Activated CD8-positive, alpha-beta T cell treated with anti-CD3 and anti-CD28 coated beads, Interleukin-2, amount 10 ng/mL, durations not matched to agents 7 days and 5 days (primary cell): ENCODE results near the gene CCDC93. TPM values are rescaled to one million over a fixed set of nuclear protein-coding genes. Genes with fewer than 3 reads are reported as not detected.

ENCODE experiments used
- ATAC-seq: fragments of 150-1000 bp; cut with Tn5 transposase; one replicate; pipeline ENCODE4 v1.10.0; 2021; ENCODE audit warnings: moderate library complexity
- CTCF ChIA-PET: fragments of 350-600 bp; sonication (Branson Sonifier 250); formaldehyde crosslinking; loops from one replicate; lab custom pipeline; 2021; ENCODE audit warnings: antibody characterized with exemption; lab: Charles Lee
- POLR2A ChIA-PET: fragments of 350-600 bp; sonication (Branson Sonifier 250); formaldehyde crosslinking; loops from one replicate; lab custom pipeline; 2021; ENCODE audit warnings: antibody characterized with exemption; lab: Charles Lee
- DNase-seq: peaks from one replicate; pipeline ENCODE4 v3.0.0-alpha.2; 2020
- H3K27ac Mint-ChIP-seq: one replicate; pipeline ENCODE4 v1.8.0; 2021; ENCODE audit warnings: mild to moderate bottlenecking, mixed read lengths
- H3K27me3 Mint-ChIP-seq: one replicate; pipeline ENCODE4 v1.8.0; 2021; ENCODE audit warnings: low read depth, mixed read lengths
- H3K36me3 Mint-ChIP-seq: one replicate; pipeline ENCODE4 v1.8.0; 2021; ENCODE audit warnings: low read depth, mixed read lengths
- H3K4me1 Mint-ChIP-seq: one replicate; pipeline ENCODE4 v1.8.0; 2021; ENCODE audit warnings: low read depth, mixed read lengths
- H3K4me3 Mint-ChIP-seq: one replicate; pipeline ENCODE4 v1.8.0; 2021; ENCODE audit warnings: mild to moderate bottlenecking, mixed read lengths
- H3K9me3 Mint-ChIP-seq: one replicate; pipeline ENCODE4 v1.8.0; 2022; ENCODE audit warnings: mixed read lengths; ENCODE audit not compliant: insufficient read depth
- total RNA-seq, 2 experiments: library from RNA; stranded (reverse); gene quantifications; one replicate each; pipeline ENCODE4 v1.2.3, GENCODE V29; 2021

CCDC93 gene
- total RNA-seq, 2 experiments from 2014 or later = 31.7 to 34.3 TPM

- Mint-ChIP-seq H3K27ac (peak overlapping the region; percentile 75), H3K27me3 (peaks cover 4% of the 10 kb centered on the region), H3K36me3 (peaks cover 22% of the 10 kb centered on the region), H3K4me1 (peaks cover 39% of the 10 kb centered on the region), H3K4me3 (peak overlapping the region; percentile 88), H3K9me3 (no peaks in the 10 kb centered on the region)
- ChIA-PET POLR2A (no interaction called here), CTCF (interaction anchor here (2.7 kb wide), 1 partner anchor 10 kb away, joined by 29 read pairs; no protein-coding TSS in a partner anchor)
- ATAC-seq (no peak), DNase-seq (no peak)
Observed at GRCh38 chr2:118012778-118013177, 1.1 kb downstream of the CCDC93 start.

GRCh38 chr2:118010473-118010872 lies 3.4 kb downstream of the CCDC93 start:
- CTCF ChIA-PET = interaction anchor here (2.1 to 2.7 kb wide), 2 partner anchors 8 to 196 kb away, joined by 11 to 29 read pairs; partner anchors contain the start of gene DDX18

GRCh38 chr2:118006861-118007260 lies 7.0 kb downstream of the CCDC93 start:
- DNase-seq = no peak

More at GRCh38 chr2:118010473-118010872, 3.4 kb downstream of the CCDC93 start:
- Mint-ChIP-seq H3K27me3 (no peaks in the 10 kb centered on the region), H3K27ac (no peak overlapping the region), H3K9me3 (no peaks in the 10 kb centered on the region), H3K4me1 (peaks cover 35% of the 10 kb centered on the region), H3K36me3 (peaks cover 39% of the 10 kb centered on the region), H3K4me3 (no peak overlapping the region)
- ATAC-seq = no peak
- no peak for DNase-seq
- POLR2A ChIA-PET = no interaction called here

GRCh38 chr2:118006326-118006725 lies 7.5 kb downstream of the CCDC93 start:
- peaks cover 14% of the 10 kb centered on the region for H3K4me1 Mint-ChIP-seq
- H3K36me3 Mint-ChIP-seq = peaks cover 59% of the 10 kb centered on the region
- H3K27ac Mint-ChIP-seq = no peak overlapping the region
- H3K27me3 Mint-ChIP-seq = no peaks in the 10 kb centered on the region
- ChIA-PET POLR2A (interaction anchor here (0.8 kb wide), 1 partner anchor 10 kb away, joined by 3 read pairs; no protein-coding TSS in a partner anchor), CTCF (interaction anchor here (0.7 to 5.3 kb wide), 3 partner anchors 97 to 192 kb away, joined by 3 to 107 read pairs (median 4); partner anchors contain the start of gene DDX18)
- ATAC-seq (no peak), DNase-seq (no peak)
- no peaks in the 10 kb centered on the region for H3K9me3 Mint-ChIP-seq
- no peak overlapping the region for H3K4me3 Mint-ChIP-seq

More at GRCh38 chr2:118006861-118007260, 7.0 kb downstream of the CCDC93 start:
- H3K27ac Mint-ChIP-seq = no peak overlapping the region
- peaks cover 19% of the 10 kb centered on the region for H3K4me1 Mint-ChIP-seq
- CTCF ChIA-PET = interaction anchor here (0.7 to 5.3 kb wide), 4 partner anchors 21 to 192 kb away, joined by 3 to 107 read pairs (median 4); partner anchors contain the start of gene DDX18
- H3K27me3 Mint-ChIP-seq = no peaks in the 10 kb centered on the region
- ATAC-seq = no peak
- POLR2A ChIA-PET = interaction anchor here (0.8 kb wide), 1 partner anchor 11 kb away, joined by 3 read pairs; no protein-coding TSS in a partner anchor
- H3K36me3 Mint-ChIP-seq = peaks cover 59% of the 10 kb centered on the region
- no peaks in the 10 kb centered on the region for H3K9me3 Mint-ChIP-seq
- no peak overlapping the region for H3K4me3 Mint-ChIP-seq

- ChIA-PET POLR2A (interaction anchor here (0.9 to 1.9 kb wide), 2 partner anchors 11 to 183 kb away, joined by 3 to 9 read pairs; partner anchors contain the start of gene CCDC93), CTCF (interaction anchor here (0.6 to 5.3 kb wide), 54 partner anchors 8 to 1364 kb away, joined by 3 to 107 read pairs (median 5); partner anchors contain the start of genes C2orf76, CCDC93, DBI and DDX18)
- no peak overlapping the region for H3K27ac Mint-ChIP-seq
- peaks cover 69% of the 10 kb centered on the region for H3K36me3 Mint-ChIP-seq
- peak; percentile 98 for ATAC-seq
- DNase-seq = peak; percentile 71
- H3K9me3 Mint-ChIP-seq = no peaks in the 10 kb centered on the region
- peaks cover 7% of the 10 kb centered on the region for H3K4me1 Mint-ChIP-seq
- no peak overlapping the region for H3K4me3 Mint-ChIP-seq
- H3K27me3 Mint-ChIP-seq = no peaks in the 10 kb centered on the region
Observed at GRCh38 chr2:118003396-118003824, 10.5 kb downstream of the CCDC93 start.

GRCh38 chr2:118000041-118000440 lies 13.8 kb downstream of the CCDC93 start:
- ATAC-seq = no peak
- CTCF ChIA-PET = no interaction called here
- DNase-seq = no peak
- H3K4me1 Mint-ChIP-seq = peaks cover 5% of the 10 kb centered on the region
- POLR2A ChIA-PET = no interaction called here
- no peaks in the 10 kb centered on the region for H3K27me3 Mint-ChIP-seq
- H3K4me3 Mint-ChIP-seq = no peak overlapping the region
- H3K9me3 Mint-ChIP-seq = no peaks in the 10 kb centered on the region
- no peak overlapping the region for H3K27ac Mint-ChIP-seq
- peaks cover 65% of the 10 kb centered on the region for H3K36me3 Mint-ChIP-seq

GRCh38 chr2:117997872-117998454 lies 15.9 kb downstream of the CCDC93 start:
- peaks cover 66% of the 10 kb centered on the region for H3K36me3 Mint-ChIP-seq
- no peak overlapping the region for H3K27ac Mint-ChIP-seq
- no peak for ATAC-seq
- ChIA-PET POLR2A (interaction anchor here (1.0 kb wide), 1 partner anchor 183 kb away, joined by 3 read pairs; the partner anchor contains the start of gene DDX18), CTCF (interaction anchor here (1.1 to 2.6 kb wide), 2 partner anchors 16 to 183 kb away, joined by 4 to 10 read pairs; partner anchors contain the start of genes CCDC93 and DDX18)
- DNase-seq = no peak
- no peaks in the 10 kb centered on the region for H3K27me3 Mint-ChIP-seq
- no peaks in the 10 kb centered on the region for H3K4me1 Mint-ChIP-seq
- no peak overlapping the region for H3K4me3 Mint-ChIP-seq
- H3K9me3 Mint-ChIP-seq = no peaks in the 10 kb centered on the region

- ChIA-PET CTCF (interaction anchor here (0.8 to 2.6 kb wide), 4 partner anchors 12 to 182 kb away, joined by 3 to 10 read pairs (median 4); partner anchors contain the start of gene DDX18), POLR2A (interaction anchor here (1.0 to 1.2 kb wide), 2 partner anchors 8 to 10 kb away, joined by 3 read pairs; no protein-coding TSS in a partner anchor)
- DNase-seq = no peak
- H3K36me3 Mint-ChIP-seq = peaks cover 67% of the 10 kb centered on the region
- no peaks in the 10 kb centered on the region for H3K27me3 Mint-ChIP-seq
- no peak overlapping the region for H3K4me3 Mint-ChIP-seq
- no peak for ATAC-seq
- no peaks in the 10 kb centered on the region for H3K9me3 Mint-ChIP-seq
- no peak overlapping the region for H3K27ac Mint-ChIP-seq
- H3K4me1 Mint-ChIP-seq = no peaks in the 10 kb centered on the region
Observed at GRCh38 chr2:117996525-117996924, 17.3 kb downstream of the CCDC93 start.

GRCh38 chr2:117994729-117995128 lies 19.1 kb downstream of the CCDC93 start:
- H3K4me3 Mint-ChIP-seq = no peak overlapping the region
- ChIA-PET CTCF (interaction anchor here (2.8 kb wide), 1 partner anchor 9 kb away, joined by 22 read pairs; no protein-coding TSS in a partner anchor), POLR2A (no interaction called here)
- no peak for ATAC-seq
- H3K9me3 Mint-ChIP-seq = no peaks in the 10 kb centered on the region
- H3K27ac Mint-ChIP-seq = no peak overlapping the region
- no peak for DNase-seq
- H3K36me3 Mint-ChIP-seq = peaks cover 67% of the 10 kb centered on the region
- peaks cover 4% of the 10 kb centered on the region for H3K4me1 Mint-ChIP-seq
- no peaks in the 10 kb centered on the region for H3K27me3 Mint-ChIP-seq

- ChIA-PET CTCF (interaction anchor here (0.9 to 10.0 kb wide), 3 partner anchors 10 to 175 kb away, joined by 3 to 92 read pairs (median 9); partner anchors contain the start of gene DDX18), POLR2A (no interaction called here)
- Mint-ChIP-seq H3K36me3 (peaks cover 48% of the 10 kb centered on the region), H3K4me1 (peaks cover 8% of the 10 kb centered on the region), H3K9me3 (no peaks in the 10 kb centered on the region), H3K4me3 (no peak overlapping the region), H3K27me3 (no peaks in the 10 kb centered on the region), H3K27ac (no peak overlapping the region)
- no peak for DNase-seq
- ATAC-seq = no peak
Observed at GRCh38 chr2:117989854-117990438, 23.9 kb downstream of the CCDC93 start.

- ATAC-seq (no peak), DNase-seq (no peak)
- H3K27me3 Mint-ChIP-seq = no peaks in the 10 kb centered on the region
- H3K4me3 Mint-ChIP-seq = no peak overlapping the region
- ChIA-PET CTCF (interaction anchor here (10.0 kb wide), 1 partner anchor 16 kb away, joined by 92 read pairs; no protein-coding TSS in a partner anchor), POLR2A (no interaction called here)
- H3K27ac Mint-ChIP-seq = no peak overlapping the region
- H3K9me3 Mint-ChIP-seq = no peaks in the 10 kb centered on the region
- peaks cover 41% of the 10 kb centered on the region for H3K36me3 Mint-ChIP-seq
- H3K4me1 Mint-ChIP-seq = peaks cover 8% of the 10 kb centered on the region
Observed at GRCh38 chr2:117987121-117987520, 26.7 kb downstream of the CCDC93 start.
